SK-N-DZ (cell line): Measurements from ENCODE around the gene MTM1. TPM values are rescaled to one million over a fixed set of nuclear protein-coding genes. Genes with fewer than 3 reads are reported as not detected.

Experiments used
- DNase-seq: peaks from one replicate; pipeline ENCODE4 v3.0.0-alpha.2; 2015; ENCODE audit warnings: low spot score
- polyA plus RNA-seq, 2 experiments: library from polyadenylated mRNA; depleted of rRNA; stranded (reverse); fragments of >200 nt; gene quantifications; 2 replicates each; pipeline ENCODE4 v1.2.3, GENCODE V29; 2014

MTM1 gene
- polyA plus RNA-seq (2014; cell fraction: cytosol; rRNA removed) = 3.4 and 8.2 TPM in 2 replicates
- polyA plus RNA-seq (2014; cell fraction: nucleus; rRNA removed) = 2.3 and 2.5 TPM in 2 replicates

DNA sequence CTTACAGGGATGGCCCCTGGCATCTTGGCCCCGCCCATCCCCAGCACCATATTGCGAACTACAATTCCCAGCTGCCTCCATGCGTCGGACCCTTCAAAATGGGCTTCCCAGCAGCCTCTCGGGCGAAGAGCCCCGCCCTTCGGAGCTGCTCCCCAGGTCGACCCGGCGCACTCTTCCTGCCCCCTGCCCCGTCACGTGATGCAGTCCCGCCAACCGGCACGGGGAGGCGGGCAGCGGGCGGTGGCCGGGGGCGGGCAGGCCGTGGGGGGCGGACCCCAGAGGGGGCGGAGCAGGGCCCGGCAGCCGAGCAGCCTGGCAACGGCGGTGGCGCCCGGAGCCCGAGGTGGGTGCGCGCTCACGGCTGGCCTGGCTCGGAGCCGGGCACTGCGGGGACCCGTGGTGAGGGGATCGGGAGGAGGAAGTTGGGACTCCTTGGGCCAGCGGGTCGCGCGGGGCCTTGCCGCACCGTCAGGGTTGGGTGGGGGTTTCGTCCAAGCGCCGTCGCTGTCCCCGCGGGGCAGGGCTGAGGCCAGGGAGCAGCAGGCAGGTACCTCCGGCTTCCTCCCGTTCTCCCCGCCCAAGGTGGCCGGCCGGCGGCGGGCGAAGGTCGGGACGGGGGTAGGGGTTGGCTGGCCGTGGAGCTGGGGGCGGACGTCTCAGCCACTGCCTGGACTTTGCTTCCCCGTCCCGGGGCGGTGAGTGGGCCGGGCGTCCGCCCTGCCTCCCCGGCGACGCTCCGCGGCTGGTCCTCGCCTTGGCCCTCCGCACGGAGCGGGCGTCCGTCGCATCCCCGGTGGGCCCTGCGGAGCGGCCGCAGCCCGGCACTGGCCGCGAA lies at the start of gene MTM1:
Gene MTM1 (plus strand): TSS at position 302 of the 835 bp plus-strand sequence. CDS start 23,994 bp downstream, outside the sequence.
- DNase-seq = peak; percentile 94

DNA sequence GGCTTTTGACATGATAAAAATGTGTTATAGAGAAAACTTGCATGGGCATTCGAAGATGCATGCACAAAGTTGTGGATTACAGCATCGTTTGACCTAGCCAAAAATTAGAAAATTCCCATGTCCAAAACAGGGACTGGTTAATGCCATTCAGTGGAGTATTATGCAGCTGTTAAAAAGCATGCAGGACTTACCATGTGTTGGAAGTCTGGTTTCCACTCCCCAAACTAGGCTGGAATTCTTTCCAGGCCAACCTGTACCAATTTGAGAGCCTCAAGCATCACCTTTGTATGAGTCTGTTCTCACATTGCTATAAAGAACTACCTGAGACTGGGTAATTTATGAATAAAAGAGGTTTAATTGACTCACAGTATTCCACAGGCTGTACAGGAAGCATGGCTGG lies 45.9 kb upstream of the MTM1 start:
- DNase-seq = no peak

DNA sequence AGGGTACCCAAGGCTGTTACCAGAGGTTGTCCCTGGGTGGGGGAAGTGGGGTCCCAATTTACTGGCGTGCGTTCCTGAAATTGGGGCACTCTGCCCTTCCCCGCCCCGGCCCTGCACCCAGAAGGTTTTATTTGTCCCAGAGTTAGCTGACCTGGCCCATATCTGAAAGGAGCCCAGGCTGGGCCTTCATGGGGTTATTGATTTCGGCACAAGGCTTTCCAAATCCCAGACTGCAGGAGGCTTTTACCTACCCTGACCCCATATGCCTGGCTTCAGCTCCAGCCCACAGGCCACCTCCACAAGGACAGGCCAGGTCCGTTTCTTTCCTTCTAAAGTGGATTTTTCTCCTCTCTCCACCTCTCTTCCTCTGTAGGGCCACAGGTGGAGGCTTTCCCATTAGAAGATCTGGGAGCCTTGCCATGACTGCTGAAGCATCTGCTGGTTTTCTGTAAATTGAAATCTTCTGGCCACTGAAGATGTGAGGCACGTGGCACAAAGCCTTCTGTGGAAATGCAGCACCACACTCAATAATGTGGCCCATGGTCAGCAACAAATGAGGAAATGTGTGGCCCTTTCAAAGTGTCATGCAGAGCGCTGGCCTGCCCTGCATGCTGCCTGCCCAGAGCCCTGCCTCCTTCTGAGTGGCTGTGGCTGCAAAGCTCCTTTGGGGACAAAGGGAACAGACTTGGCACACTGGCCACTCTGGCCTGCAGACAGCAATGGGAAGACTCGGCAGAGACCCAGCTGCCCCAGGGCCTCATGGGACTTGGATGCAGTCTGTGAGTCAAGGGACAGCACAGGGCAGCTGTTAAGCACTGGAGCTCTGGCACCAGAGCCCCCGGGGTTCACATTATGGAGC lies 43.1 kb upstream of the MTM1 start:
- no peak for DNase-seq

DNA sequence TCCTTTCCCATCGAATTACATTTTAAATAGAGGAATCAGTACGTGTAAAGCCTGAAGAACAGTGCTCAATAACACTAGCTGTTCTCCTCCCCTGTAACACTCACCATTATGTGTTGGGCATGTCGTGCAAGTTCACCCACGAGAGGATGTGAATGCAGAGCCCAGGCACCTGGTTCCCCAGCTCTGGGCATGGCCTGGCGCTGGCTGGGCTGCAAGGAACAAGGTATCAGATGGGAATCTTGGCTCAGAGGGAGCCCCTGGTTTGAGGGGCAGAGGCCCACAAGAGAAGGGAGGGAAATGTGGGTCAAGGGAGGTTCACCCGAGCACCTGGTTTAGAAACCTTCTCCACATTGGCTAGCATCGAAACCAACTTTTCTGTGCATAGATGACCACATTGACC lies 41.7 kb upstream of the MTM1 start:
- no peak for DNase-seq

DNA sequence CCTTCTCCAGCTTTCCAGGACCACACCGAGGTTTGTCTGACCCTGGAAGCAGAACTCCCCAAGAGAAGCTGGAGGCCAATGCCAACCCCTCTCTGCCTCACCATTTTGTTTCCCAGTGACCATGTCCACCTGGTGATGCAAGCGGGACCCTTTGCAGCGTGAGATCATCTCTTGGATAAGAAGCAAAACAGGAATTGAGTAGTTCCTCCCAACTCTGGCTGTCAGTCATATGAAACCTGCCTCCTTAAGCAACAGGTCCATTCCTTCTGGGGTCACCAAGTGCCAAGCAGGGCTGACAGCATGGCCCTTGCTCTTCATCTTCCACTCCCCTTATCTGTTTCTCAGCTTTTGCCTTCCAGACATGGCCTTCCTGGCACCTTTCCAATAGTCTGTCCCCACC lies 41.3 kb upstream of the MTM1 start:
- no peak for DNase-seq

DNA sequence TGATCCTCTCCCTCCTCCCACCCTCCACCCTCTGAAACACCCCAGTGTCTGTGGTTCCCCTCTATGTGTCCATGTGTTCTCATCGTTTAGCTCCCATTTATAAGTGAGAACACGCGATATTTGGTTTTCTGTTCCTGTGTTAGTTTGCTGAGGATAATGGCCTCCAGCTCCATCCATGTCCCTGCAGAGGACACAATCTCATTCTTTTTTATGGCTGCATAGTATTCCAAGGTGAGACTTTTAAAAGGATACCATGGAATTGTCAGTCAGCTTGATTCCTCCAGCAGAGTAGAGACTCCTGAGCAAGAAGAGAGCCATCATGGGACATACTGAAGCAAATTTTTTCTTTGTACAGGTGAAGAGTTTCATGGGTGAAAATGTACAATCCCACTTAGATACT lies 38.8 kb upstream of the MTM1 start:
- no peak for DNase-seq

DNA sequence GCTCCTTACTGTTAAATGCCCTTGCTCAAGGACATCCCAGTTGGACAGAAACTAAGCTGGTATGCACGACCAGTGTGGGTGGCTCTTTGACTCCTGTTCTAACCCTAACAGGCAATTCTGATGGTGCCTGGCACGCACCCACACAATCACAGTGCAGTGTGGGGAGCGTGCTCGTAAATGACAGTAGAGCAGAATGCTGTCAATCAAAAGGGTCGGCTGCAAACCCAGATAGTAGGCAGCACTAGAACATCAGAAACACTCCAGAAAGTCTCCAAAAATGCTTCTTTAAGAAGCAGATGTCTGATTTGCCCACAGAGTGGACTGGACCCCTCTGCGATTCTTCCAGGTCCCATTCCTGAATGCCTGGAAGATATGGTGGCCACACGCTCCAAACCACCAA lies 37.6 kb upstream of the MTM1 start:
- no peak for DNase-seq

DNA sequence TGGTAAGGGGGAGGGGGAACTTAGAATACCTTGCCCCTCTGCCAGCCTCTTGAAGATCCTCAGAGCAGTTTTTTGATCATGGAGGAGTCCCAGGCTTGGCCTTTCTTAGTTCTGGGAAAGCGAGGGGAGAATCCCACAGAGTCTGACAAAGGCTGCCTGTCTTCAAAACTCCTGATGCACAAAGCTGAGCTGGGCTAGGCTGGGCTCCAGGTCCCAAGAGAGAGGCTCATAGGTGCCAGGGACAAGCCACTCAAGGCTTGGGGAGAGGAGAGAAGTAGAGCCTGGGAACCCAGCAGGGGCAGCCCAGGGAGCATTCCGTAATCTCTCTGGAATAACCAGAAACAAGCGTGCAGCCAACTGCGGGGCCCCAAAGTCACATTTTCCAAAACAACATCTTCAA lies 37.0 kb upstream of the MTM1 start:
- DNase-seq = no peak

DNA sequence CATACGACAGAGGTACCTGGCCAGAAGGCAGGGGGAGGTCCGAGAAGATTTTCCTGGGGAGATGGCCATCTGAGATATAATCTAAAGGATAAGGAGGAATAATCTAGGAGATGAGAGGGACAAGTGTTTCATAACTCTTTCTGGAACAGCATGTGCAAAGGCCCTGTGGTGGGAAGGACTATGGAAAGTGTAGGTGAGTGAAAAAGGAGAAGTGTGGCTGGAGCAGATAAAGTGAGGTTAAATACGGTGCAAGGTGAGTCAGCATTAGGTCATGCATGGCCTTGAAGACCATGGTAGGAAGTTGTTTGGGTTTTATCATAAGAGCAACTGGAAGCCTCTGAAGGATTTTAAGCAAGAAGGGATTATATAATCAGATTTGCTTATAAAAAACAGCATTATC lies 34.6 kb upstream of the MTM1 start:
- no peak for DNase-seq

DNA sequence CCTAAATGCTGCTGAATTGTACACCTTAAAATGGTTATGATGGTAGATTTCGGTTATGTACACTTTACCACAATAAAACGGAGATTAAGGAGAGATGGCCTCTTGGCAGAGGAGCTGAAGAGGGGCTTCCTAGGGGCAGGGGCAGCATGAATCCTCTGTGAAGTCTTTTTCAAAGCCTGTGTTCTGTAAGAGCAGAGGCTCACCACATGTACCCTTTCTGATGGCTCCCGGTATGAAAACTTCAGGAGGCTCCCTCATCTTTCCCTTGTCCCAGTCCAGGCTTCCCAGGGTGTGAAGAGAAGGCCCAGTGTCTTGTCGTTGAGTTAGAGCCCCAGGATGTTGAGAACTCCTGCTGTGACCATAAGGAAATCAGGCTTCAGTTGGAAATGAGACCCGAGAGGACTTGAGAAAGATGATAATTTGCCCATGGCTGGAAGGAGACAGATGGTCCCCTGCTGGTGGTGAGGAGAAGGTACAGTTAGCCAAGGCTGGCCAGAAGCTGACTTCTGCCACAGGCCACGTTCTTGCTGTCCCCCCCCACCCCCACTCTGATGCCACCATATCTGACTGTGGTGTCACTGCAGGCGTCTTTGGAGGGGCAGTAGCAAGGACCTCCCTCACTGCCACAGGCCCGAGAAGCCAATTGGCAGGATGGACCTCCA lies 31.8 kb upstream of the MTM1 start:
- no peak for DNase-seq

DNA sequence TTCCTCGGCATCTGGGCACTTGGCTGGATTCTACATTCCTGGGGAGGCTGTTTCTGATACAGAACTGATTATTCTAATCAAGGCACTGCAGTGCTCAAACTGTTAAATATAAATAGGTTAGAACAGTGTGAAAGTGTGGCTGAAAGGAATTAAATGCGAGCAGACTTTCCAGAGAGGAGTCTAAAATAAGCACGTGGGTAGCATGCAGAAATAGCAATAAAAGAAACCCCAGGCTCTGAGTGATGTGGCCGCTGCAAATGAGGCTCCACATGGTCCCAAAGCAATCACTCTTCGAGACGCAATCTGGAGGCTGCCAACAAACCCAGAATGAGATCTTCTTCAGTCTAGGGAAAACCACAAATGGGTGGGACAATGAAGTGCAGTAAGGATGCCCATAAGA lies 30.6 kb upstream of the MTM1 start:
- no peak for DNase-seq

DNA sequence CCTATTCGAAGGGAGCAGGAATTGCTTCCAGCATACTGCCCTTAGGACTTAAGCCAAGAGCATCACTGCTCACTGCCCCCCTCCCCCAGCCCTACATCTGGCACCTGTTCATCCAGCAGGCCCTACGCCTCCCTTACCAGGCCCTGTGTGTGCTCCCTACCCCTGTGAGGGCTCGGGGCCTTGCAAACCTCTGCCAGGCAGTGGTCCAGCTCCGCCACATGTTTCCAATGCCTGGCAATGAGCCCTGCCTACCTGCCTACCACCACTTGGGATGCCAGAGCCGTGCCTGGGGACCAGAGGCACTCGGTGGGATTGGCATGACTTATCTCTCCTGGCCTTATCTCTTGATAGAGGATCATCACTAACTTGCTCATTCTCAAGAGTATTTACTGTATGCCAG lies 27.5 kb upstream of the MTM1 start:
- no peak for DNase-seq

DNA sequence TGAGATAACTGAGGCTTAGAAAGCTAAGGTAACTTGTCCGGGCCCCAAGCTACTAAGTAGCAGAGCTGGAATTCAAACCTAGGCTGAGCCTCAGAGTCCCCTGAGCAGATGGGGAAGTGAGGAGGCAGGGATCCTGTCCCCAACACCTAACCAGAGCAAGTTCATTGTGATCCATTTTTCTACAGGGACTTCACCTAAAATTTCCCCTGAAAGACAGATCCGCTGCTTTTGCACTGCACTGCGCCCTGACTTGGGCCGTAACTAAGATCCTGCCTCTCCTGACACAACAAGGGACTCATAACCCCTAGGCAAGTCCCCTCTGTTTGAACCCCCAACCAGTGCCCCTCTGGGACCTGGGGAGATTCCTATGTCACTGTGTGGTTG lies 25.6 kb upstream of the MTM1 start:
- DNase-seq = no peak

DNA sequence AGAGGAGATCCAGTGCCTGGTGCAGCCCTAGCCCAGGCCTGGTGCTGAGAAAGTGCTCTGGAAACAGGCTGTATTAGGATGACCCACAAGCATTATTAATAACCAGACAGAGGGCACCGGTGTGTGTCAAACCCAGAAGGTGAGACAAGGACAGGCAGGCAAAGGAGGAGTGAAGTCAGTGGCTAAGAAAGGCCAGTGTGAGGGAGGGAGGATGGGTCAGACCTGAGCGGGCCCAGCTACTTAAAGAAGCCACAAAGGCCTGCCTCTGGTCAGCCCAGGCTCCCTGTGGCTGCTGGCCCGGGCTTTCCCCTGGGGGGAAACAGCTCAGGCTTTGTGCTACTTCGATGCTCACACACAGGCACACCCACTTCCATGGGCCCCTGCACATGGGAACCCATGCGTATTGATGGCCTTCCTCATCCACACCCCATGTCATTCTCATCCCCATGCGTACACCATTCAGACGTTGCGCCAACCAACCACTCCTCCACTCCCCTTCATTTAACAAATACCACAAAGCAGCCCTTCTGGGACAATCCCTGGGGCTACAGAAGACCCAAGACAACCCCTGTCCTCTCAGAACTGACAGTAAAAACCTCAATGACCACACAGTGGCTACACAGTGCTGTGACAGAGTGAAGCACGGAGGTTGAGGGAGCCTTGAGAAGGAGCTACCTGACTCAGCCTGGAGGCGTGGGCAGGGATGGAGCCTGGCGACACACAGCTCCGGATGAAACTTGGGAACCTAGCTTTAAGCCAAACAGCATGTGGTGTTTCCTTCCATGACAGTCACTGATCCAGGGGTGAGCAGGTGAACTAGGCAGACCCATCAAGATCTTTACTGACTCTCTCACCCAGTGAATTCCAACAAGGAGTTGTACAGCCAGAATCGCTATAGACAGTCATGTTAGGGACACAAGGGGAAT lies 24.9 kb upstream of the MTM1 start:
- DNase-seq = no peak

DNA sequence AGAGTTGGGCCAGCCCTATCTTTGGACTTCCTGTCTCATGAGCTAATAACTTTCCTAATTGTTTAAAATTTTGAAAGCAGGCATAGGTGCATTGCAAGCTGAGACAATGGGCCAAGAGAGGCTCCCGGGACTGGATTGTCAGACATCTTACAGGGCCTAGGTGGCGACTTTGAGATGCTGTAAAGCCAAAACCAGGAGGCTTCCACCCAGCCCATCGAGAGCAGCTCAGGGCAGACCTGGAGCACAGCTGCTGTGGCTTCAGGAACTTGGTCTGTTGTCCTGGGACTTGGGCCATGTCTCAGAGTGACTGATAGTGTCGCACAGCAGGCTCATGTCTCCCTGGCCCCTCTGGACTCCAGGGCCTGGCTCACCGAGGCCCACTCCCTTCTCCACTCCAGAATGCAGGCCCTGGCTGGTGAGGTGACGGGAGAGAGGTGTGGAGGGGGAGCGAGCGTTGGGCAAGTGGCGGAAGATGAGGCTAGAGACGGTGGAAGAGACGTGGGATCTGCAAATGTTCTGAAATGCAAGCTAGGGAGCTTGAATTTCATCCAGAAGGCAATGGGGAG lies 24.1 kb upstream of the MTM1 start:
- DNase-seq = no peak

DNA sequence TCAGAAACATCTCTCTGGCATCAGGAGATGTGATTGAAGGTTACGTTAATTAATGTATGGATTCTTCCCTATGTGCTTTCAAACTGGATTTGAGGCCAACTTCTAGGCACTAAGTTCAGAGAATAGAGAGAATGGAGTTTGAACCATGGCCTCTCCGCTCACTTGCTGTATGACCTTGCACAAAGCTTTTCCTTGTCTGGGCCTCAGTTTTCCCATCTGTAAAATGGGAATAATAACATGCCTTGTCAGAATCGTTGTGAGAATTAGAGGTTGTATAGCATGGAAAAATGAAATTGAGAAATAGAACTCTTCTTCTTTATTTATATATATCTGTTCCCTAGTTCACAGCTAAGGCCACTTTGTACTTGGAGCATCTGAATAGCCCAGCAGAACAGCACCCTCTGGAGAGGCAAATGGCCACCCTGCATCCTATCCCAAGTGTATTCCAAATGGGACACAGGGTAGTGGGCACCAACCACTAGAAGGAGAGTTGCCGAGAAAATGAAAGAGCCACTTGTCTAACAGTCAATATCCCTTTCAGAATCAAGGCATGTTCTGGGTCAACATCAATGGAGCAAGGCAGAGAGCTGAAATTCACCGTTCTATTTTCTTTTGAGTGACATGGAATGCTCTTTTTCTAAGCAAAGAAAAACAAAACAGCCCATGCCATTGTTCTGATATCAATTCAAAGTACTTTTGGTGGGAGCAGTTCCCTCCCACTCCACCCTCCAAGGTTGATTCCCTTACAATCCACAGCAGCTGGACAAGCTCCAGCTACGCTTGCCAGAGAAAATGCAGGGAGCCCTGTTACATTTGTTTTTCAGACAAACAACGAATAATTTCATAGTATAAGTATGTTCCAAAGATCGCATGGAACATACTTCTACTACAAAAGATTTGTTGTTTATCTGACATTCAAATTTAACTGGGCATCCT lies 23.3 kb upstream of the MTM1 start:
- DNase-seq = no peak

DNA sequence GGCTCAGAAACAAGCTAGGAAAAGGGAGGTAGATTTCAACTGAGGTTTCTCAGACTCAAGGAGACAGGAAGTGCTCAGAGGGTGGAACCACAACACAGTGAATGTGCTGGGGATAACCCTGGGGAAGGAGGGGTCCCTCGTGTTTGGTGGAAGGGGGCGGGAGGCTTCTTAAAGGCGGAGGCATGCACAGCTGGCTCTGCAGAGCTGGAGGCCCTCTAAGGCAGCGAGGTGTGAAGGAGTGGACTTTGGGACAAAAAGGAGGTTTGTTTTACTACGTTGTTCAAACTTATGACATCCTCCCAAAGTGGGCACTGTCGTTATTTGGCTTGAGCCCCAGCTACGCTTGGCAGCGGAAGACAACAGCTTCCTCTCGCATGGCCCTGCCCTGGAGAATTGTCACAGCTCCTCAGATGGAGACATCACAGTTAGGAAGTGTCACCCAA lies 21.7 kb upstream of the MTM1 start:
- no peak for DNase-seq

DNA sequence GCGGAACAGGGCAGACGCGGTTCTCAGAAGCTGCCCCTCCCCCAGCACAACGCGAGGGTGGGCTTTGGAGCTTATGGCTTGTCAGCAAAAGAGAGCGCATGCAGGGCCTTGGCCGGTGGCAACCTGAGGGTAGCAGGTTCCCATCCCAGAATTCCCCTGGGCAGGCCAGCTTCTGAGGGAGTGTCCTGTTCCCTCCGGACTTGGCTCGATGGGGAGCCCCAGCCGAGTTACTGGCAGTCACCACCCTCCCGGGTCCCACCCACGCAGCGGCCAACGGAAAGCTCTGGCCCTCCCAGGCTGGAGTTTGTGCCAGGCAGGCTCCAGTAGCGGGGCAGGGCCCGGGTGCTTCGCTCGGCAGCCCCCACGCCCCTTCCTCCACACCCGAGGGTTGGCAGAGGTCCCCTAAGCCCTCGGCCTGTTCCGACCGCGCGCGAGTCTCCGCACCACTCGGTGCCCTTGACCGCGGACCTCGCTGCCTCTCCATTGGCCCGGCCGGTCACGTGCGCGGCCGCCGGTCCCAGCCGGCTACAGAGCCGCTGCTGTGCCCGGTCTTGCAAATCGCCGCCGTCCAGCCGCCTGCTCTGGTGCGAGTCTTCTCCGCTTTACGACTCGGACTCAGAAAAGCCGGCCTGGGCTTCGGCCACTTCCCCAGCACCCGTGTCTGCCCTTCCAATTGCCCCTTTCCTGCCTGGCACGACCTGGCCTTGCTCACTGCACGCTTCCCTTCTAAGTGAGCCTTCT lies 20.9 kb upstream of the MTM1 start:
- peak; percentile 31 for DNase-seq

DNA sequence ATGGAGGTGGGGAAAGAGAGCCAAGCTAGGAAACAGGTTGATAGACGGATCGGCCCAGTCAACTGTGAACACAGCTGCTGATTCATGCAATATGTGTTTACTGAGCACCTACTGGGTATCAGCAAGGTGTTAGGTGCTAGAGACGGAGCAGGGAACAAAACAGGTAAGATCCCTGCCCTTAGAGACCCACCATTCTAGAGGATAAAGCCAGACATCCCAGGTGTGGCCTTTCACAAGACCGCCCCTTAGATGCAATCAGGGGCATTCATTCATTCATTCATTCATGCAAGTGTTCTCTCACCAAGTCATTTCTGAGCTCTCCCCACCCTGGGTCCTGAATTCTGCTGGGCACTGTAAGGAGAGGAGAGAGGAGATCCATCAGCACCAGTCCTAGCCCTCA lies 20.2 kb upstream of the MTM1 start:
- no peak for DNase-seq
